Measurements from ENCODE around the gene SARDH.

GRCh38 chr9:133632806-133633680 lies 105.1 kb downstream of the SARDH start:
- no peak for TF ChIP-seq POLR2A (IDR thresholded peaks at IDR 0.05)
- no peak for TF ChIP-seq CTCF (IDR thresholded peaks at IDR 0.05 in 8 of 11, conservative IDR thresholded peaks at IDR 0.05 in 3 of 11)
- no peak for TF ChIP-seq POLR2AphosphoS5 (IDR thresholded peaks at IDR 0.05)

Measured in spleen (tissue), 7 donors.